HL-60 (cell line): Measurements from ENCODE around the gene KLHL12.

Source experiments
- DNase-seq, 2 experiments: peaks; one replicate each; pipeline ENCODE4 v3.0.0-alpha.2; 2010 to 2020; ENCODE audit warnings: low read depth in 1 of 2, low spot score in 1 of 2
- H3K27ac ChIP-seq: fragments of 250-450 bp; sonication (Bioruptor Pico); replicated peaks from 2 replicates; pipeline ENCODE4 v1.5.1; 2020; ENCODE audit warnings: mild to moderate bottlenecking, moderate library complexity
- H3K27me3 ChIP-seq: fragments of 250-450 bp; sonication (Bioruptor Pico); 2 replicates; pipeline ENCODE4 v1.5.1; 2021; ENCODE audit warnings: mild to moderate bottlenecking, moderate library complexity; ENCODE audit not compliant: insufficient read depth, poor library complexity, severe bottlenecking
- H3K4me3 ChIP-seq: replicated peaks from 2 replicates; pipeline ENCODE4 v1.5.1; 2011; ENCODE audit warnings: mild to moderate bottlenecking, control low read depth, low read length; ENCODE audit not compliant: insufficient read depth
- GABPA ChIP-seq: IDR thresholded peaks from 2 replicates; pipeline ENCODE4 v1.6.1; 2012; ENCODE audit warnings: low read depth
- POLR2AphosphoS5 ChIP-seq: IDR thresholded peaks from 2 replicates; pipeline ENCODE4 v1.6.1; 2012; ENCODE audit warnings: low read depth
- SPI1 ChIP-seq: IDR thresholded peaks from 2 replicates; pipeline ENCODE4 v1.6.1; 2012; ENCODE audit warnings: low read depth, mild to moderate bottlenecking, borderline replicate concordance
- TF ChIP-seq, protein P1 (sequence below): IDR thresholded peaks from one replicate; pipeline ENCODE4 v1.5.1; 2011; ENCODE audit warnings: low read length, control low read depth, inconsistent platforms; ENCODE audit not compliant: insufficient read depth
- TF ChIP-seq, protein P2 (sequence below): IDR thresholded peaks from 2 replicates; pipeline ENCODE4 v1.6.1; 2012; ENCODE audit warnings: low read depth; ENCODE audit not compliant: insufficient replicate concordance

KLHL12 gene

DNA sequence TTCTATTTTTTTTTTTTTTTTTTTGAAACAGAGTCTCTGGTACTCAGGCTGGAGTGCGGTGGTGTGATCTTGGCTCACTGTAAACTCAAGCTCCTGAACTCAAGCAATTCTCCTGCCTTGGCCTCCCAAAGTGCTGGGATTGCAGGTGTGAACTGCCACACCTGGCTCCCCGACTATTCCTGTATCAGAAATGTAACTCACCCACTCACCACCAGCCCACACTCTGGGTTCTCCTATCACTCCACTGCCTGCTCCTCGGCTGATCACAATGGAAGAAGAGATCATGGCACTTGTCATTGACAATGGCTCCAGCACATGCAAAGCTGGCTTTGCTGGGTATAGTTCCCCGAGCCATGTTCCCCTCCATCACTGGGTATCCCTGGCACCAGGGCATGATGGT is 54.0 kb downstream of the KLHL12 start:
- Histone ChIP-seq H3K4me3 (no peak overlapping the region), H3K27ac (no peak overlapping the region), H3K27me3 (no peaks in the 10 kb centered on the region)
- TF ChIP-seq, protein P1, sequence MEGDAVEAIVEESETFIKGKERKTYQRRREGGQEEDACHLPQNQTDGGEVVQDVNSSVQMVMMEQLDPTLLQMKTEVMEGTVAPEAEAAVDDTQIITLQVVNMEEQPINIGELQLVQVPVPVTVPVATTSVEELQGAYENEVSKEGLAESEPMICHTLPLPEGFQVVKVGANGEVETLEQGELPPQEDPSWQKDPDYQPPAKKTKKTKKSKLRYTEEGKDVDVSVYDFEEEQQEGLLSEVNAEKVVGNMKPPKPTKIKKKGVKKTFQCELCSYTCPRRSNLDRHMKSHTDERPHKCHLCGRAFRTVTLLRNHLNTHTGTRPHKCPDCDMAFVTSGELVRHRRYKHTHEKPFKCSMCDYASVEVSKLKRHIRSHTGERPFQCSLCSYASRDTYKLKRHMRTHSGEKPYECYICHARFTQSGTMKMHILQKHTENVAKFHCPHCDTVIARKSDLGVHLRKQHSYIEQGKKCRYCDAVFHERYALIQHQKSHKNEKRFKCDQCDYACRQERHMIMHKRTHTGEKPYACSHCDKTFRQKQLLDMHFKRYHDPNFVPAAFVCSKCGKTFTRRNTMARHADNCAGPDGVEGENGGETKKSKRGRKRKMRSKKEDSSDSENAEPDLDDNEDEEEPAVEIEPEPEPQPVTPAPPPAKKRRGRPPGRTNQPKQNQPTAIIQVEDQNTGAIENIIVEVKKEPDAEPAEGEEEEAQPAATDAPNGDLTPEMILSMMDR, result no peak
- TF ChIP-seq, protein P2, sequence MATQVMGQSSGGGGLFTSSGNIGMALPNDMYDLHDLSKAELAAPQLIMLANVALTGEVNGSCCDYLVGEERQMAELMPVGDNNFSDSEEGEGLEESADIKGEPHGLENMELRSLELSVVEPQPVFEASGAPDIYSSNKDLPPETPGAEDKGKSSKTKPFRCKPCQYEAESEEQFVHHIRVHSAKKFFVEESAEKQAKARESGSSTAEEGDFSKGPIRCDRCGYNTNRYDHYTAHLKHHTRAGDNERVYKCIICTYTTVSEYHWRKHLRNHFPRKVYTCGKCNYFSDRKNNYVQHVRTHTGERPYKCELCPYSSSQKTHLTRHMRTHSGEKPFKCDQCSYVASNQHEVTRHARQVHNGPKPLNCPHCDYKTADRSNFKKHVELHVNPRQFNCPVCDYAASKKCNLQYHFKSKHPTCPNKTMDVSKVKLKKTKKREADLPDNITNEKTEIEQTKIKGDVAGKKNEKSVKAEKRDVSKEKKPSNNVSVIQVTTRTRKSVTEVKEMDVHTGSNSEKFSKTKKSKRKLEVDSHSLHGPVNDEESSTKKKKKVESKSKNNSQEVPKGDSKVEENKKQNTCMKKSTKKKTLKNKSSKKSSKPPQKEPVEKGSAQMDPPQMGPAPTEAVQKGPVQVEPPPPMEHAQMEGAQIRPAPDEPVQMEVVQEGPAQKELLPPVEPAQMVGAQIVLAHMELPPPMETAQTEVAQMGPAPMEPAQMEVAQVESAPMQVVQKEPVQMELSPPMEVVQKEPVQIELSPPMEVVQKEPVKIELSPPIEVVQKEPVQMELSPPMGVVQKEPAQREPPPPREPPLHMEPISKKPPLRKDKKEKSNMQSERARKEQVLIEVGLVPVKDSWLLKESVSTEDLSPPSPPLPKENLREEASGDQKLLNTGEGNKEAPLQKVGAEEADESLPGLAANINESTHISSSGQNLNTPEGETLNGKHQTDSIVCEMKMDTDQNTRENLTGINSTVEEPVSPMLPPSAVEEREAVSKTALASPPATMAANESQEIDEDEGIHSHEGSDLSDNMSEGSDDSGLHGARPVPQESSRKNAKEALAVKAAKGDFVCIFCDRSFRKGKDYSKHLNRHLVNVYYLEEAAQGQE, result no peak
- TF ChIP-seq POLR2AphosphoS5 (no peak), GABPA (no peak), SPI1 (no peak)
- DNase-seq, result no peak

DNA sequence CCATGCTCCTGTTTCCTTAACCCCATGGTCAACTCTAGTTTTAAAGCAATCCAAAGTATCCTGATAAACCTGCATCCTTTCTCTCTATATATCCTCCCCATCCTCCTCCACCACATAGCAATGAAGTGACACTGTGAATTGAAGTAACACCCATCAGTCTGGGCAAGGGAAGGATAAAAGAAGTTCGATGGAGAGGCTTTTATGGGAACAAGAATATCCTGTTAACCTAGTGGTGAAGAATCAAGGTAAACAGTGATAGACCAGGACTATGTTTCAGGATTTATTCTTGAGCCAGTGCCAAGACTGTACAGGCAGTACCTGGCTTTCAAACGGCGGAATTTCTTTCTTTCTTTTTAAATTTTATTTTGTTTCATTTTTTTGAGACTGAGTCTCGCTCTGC is 55.7 kb downstream of the KLHL12 start:
- TF ChIP-seq, protein P1, result no peak
- TF ChIP-seq, protein P2, result no peak
- TF ChIP-seq POLR2AphosphoS5 (no peak), SPI1 (no peak), GABPA (no peak)
- no peak overlapping the region for H3K4me3 ChIP-seq
- H3K27ac ChIP-seq, result no peak overlapping the region
- H3K27me3 ChIP-seq, result no peaks in the 10 kb centered on the region
- DNase-seq, result no peak

DNA sequence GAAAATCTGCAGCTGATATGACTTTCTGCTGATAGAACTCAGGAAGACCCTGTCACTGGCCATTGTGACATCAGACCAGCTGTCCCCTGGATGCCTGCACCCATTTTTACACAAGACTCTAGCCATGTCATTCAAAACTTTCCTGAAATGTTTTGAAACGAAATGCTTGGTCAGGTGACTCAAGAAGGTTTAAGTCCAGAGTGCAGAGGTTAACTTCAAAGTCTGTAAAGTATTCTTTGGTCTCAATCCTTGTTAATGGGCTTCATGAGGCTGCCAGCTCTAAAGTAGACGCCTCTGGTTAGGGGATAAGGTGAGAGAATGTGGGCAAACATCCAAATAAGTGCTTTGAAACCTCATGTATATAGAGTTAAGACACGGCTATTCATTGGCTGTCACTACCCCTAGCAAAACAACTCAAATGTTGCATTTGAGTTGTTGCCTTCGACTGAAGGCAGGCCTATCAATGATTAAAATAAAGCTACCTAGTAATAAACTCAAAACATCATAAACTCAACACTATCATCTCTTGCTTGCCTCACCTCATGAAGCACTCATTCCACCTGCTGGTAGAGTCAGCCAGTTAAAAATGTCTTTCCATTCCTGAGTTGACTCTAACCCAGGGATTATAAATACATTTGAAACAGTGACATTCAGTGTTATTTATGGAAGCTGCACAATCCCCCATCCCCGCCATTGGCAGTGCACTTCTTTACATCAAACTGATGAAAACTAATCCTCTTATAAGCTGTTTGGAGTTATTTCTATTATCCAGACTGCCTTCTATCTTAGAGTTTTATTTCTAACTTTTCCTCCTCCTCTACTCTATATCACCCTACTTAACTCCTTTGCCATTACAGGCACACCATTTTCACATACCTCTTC is 64.1 kb downstream of the KLHL12 start:
- Histone ChIP-seq H3K27me3 (no peaks in the 10 kb centered on the region), H3K27ac (no peak overlapping the region), H3K4me3 (no peak overlapping the region)
- no peak for DNase-seq
- TF ChIP-seq POLR2AphosphoS5, result no peak
- no peak for TF ChIP-seq SPI1

DNA sequence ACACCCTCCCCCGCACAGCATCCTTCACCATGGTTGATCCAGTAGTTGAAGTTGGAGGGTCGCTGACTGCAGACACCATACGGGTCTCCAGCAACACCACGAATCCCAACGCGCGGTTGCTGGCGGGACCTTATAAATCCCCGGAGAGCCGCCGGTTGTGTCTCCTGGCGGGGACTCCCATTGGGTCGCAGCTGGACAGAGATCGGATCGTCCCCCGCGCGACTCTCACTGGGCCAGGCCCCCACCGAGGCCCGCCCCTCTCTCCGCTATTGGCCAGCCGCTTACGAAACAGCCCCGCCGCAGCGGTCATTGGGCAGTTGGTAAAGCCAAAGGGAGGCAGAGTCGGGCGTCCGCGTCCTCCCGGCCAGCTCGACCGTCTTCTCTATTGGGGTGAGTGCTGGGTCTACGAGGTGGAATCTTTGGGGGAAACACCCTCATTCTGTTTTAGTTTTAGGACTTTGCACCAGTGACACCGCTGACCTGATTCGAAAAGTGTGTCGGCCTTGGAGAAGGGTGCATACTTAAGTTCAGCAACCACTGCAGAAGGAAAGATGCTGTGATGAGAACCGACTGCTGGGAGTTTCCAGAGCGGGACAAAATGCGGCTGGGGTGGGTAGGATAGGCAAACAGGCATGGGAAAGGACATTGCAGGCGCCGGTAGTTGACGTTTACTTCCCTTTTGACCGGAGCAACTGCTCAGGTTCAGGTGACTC is 65.5 kb downstream of the KLHL12 start:
- Histone ChIP-seq H3K27ac (no peak overlapping the region), H3K27me3 (no peaks in the 10 kb centered on the region), H3K4me3 (peak overlapping the region; percentile 67)
- peak; percentile 70 to 80 for DNase-seq
- no peak for TF ChIP-seq POLR2AphosphoS5
- TF ChIP-seq, protein P2, result no peak
- no peak for TF ChIP-seq SPI1
- no peak for TF ChIP-seq GABPA
- TF ChIP-seq, protein P1, result no peak
